Measurements from ENCODE around the gene MCAM.

The MCAM gene

GRCh38 chr11:119315131-119316015, 1.6 kb downstream of the MCAM start:
- TF ChIP-seq CTCF (IDR thresholded peaks at IDR 0.05; ENCODE audit: low read length, missing control alignments), result no peak
- H3K4me3 ChIP-seq (replicated peaks; ENCODE audit: low read depth, low read length), result peak overlapping the region; percentile 60
- no peak for DNase-seq (ENCODE audit: low read depth)

GRCh38 chr11:119314726-119315125, 2.2 kb downstream of the MCAM start:
- no peak for DNase-seq (ENCODE audit: low read depth)
- no peak for TF ChIP-seq CTCF (IDR thresholded peaks at IDR 0.05; ENCODE audit: low read length, missing control alignments)
- no peak overlapping the region for H3K4me3 ChIP-seq (replicated peaks; ENCODE audit: low read depth, low read length)

GRCh38 chr11:119310682-119311052, 6.3 kb downstream of the MCAM start:
- no peak for DNase-seq (ENCODE audit: low read depth)
- H3K4me3 ChIP-seq (replicated peaks; ENCODE audit: low read depth, low read length), result no peak overlapping the region
- TF ChIP-seq CTCF (IDR thresholded peaks at IDR 0.05; ENCODE audit: low read length, missing control alignments), result no peak

- no peak for DNase-seq (ENCODE audit: low read depth)
- no peak overlapping the region for H3K4me3 ChIP-seq (replicated peaks; ENCODE audit: low read depth, low read length)
- TF ChIP-seq CTCF (IDR thresholded peaks at IDR 0.05; ENCODE audit: low read length, missing control alignments), result no peak
These were observed 6.8 kb downstream of the MCAM start for GRCh38 chr11:119309953-119310681.

- TF ChIP-seq CTCF (IDR thresholded peaks at IDR 0.05; ENCODE audit: low read length, missing control alignments), result no peak
- H3K4me3 ChIP-seq (replicated peaks; ENCODE audit: low read depth, low read length), result no peak overlapping the region
- no peak for DNase-seq (ENCODE audit: low read depth)
These were observed 7.5 kb downstream of the MCAM start for GRCh38 chr11:119309411-119309810.

- H3K4me3 ChIP-seq (replicated peaks; ENCODE audit: low read depth, low read length), result no peak overlapping the region
- no peak for DNase-seq (ENCODE audit: low read depth)
- no peak for TF ChIP-seq CTCF (IDR thresholded peaks at IDR 0.05; ENCODE audit: low read length, missing control alignments)
These were observed 9.0 kb downstream of the MCAM start for GRCh38 chr11:119307974-119308373.

Data from fibroblast of pulmonary artery (primary cell).